Kidney glomerular epithelial cell (primary cell): ENCODE measurements around the gene PEX26.
A peak's percentile ranks its signal among the peaks of the same experiment; 100 is the strongest.
"Not testable (repeated sequence)": the region's sequence is repeated elsewhere in the genome, so short reads cannot be mapped to it uniquely, and the experiment has no call there.

Source experiments
- DNase-seq: peaks from one replicate; lab custom pipeline; 2025; lab: John Stamatoyannopoulos, UW

Gene PEX26

GRCh38 chr22:18077639-18078328 lies at the start of gene PEX26:
Gene PEX26, plus strand, starts transcription at chr22:18077990. Its CDS starts 387 bp downstream, at chr22:18078377.
- peak; percentile 89 for DNase-seq

DNA sequence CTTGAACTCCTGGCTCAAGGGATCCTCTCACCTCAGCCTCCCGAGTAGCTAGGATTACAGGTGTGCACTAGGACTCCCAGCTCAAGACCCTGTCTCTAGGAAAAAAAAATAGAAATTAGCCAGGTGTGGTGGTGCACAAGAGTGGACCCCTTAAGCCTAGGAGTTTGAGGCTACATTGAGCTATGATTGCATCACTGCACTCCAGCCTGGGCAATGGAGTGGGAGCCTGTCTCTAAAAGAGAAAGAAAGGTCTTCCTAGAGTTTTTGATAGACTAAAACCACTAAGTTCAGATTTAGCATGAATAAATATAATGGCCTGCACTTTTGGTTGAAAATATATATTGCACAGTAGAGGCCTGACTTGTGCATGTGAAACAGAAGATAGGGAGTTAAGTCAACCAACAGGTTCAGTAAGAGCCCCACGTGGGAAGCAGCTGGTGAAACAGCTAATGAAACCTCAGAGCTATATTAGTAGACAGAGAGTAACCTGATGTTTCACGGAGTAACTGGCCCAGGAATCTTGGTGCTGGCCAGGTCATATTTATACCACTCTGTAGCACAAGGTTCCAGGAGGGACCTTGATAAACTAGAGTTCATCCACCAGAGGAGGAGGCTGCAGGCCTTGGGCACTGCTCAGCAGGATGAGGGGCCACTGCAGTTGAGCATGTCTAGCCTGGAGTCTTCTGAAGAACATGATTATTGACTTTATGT lies 48.8 kb upstream of the PEX26 start:
- no peak for DNase-seq

- no peak for DNase-seq
Measured at GRCh38 chr22:18029686-18030267, 48.0 kb upstream of the PEX26 start.

- peak; percentile 96 for DNase-seq
Measured at GRCh38 chr22:18031695-18032454, 45.9 kb upstream of the PEX26 start.

DNA sequence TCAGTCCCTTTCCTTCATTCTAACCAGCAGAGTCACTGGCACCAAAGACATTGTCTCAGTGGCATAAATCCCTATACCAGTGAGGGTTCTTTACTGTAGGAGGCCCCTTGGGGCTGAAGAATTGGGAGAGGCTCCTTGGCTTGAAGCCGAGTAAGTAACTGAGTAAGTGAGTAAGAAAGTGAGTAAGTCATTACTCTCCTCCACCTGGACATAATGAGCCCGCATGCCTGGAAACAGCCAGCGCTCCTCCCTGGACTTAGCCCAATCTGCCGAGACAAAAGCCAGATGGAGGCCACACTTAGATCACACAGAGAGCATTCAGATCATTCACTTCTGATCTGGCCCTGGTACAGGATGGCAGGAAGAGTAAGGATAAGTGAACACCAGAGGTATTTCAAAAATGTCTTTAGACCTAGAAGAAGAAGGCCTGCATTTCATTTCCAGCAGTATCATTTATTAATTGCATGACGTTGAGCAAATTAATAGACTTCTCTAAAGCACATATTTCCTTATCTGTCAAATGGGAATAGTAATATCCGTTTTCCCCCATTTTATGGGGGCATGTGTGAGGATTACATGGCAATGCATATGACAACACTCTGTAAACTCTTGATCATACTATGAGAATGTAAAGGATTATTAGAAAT lies 45.2 kb upstream of the PEX26 start:
- peak; percentile 82 for DNase-seq

GRCh38 chr22:18033204-18033998 lies 44.4 kb upstream of the PEX26 start:
- DNase-seq, result peak; percentile 10

DNA sequence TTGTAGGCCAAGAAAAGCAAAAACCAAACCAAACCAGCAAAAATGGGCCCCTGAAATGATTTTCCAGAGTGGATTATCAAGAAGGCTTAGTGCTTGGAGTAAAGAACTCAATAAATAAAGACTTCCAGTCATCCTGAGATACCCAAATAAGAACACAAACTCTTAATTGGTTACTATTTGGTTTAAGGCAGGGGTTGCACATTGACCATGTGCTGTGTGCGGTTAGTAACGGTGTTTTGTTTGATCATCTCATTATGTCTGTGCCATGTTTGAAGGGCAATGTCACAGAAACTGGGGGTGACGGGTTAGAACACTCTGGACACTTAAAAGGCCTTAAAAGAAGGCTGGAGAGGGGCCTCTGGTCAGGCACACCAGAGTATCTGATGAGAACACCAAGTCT lies 43.7 kb upstream of the PEX26 start:
- DNase-seq, result no peak

GRCh38 chr22:18035751-18036150 lies 42.0 kb upstream of the PEX26 start:
- peak; percentile 60 for DNase-seq

GRCh38 chr22:18040898-18041297 lies 36.9 kb upstream of the PEX26 start:
- DNase-seq, result not testable (repeated sequence)

DNA sequence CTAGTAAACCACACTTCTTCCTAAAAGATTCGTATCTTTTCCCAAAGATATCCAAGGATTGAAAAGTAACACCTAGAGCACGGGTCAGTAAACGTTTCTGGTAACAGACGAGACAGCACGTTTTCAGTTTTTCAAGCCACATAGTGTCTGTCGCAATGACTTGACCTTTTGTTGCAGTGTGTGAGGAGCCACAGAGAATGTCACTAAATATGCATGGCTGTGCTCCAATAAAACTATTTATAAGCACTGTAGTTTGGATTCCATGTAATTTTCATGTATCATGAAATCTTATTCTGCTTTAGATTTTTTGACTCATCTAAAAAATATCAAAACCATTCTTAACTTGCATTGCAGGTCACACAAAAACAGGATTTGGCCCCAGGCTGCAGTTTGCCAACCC lies 35.1 kb upstream of the PEX26 start:
- DNase-seq, result no peak

- no peak for DNase-seq
Measured at GRCh38 chr22:18044548-18045271, 33.1 kb upstream of the PEX26 start.

- DNase-seq, result no peak
Measured at GRCh38 chr22:18045794-18046193, 32.0 kb upstream of the PEX26 start.

- DNase-seq, result no peak
Measured at GRCh38 chr22:18048041-18048440, 29.7 kb upstream of the PEX26 start.

- DNase-seq, result no peak
Measured at GRCh38 chr22:18048441-18048898, 29.3 kb upstream of the PEX26 start.

DNA sequence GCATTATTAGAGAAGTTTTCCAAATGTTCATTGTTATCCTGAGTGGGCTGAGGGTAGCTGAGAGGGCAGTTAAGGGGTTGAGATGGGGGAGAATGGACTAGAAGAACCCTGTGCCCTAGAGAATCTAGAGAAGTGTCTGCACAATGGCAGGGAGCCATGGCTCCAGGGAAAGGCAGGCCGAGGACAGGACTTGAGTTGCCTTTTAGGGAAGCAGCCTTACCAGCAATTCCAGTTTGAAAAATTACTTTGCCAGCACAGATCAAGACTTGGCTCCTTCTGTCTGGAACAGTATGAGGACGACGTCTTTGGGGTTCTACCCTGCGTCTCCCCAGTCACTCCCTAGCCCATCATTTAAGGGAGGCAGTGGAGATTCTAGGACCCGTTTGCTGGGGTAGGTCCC lies 27.7 kb upstream of the PEX26 start:
- DNase-seq, result no peak

GRCh38 chr22:18051113-18051512 lies 26.7 kb upstream of the PEX26 start:
- not testable (repeated sequence) for DNase-seq

GRCh38 chr22:18053216-18053946 lies 24.4 kb upstream of the PEX26 start:
- not testable (repeated sequence) for DNase-seq

DNA sequence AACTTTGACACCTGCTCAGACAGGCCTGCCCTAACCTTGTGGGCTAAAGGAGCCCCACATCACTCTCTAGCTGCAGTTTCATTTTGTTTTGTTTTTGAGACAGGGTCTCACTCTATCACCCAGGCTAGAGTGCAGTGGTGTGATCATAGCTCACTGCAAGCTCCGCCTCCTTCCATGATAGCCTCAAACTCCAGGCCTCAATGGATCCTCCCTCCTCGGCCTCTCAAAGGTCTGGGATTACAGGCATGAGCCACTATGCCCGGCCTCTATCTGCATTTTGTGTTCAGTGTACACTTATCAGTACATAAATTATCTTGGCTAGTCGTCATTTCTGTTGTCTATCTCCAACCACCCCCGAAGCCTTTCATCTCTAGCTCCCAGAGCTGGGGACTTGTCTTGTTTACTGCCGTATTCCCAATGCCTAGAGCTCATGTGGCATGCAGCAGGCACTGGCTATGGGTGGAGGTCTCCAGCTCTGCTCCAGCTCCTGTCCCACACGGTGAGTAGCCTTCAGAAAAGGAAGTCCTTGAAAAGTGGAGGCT lies 22.1 kb upstream of the PEX26 start:
- DNase-seq, result no peak

DNA sequence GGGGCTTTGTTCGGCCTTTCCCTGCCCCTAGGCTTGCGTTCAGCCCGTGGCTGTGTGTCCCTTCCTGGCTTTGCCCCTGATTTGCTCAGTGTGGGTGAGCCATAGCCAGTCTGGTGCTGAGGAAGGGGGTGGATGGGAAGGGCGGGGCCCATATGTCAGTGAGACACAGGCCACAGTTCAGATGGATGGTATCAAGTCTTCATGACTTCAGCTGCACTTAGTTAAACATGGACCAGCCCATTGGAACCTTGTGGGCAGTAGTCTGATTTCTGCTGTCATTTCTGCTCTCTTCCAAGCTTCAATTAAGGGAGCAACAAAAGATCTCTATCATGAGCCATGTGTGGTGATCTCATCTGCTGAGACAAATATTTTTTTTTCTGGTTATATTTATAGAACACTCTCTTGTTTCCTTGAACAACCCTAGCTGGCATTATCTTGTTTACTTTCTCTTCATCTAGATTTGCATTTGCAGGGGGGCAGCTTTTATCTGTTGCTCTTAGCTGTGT lies 21.6 kb upstream of the PEX26 start:
- peak; percentile 70 for DNase-seq
